HG03139 (cell line): ENCODE measurements around the gene FRMD4A.
"Not testable (repeated sequence)": the region's sequence is repeated elsewhere in the genome, so short reads cannot be mapped to it uniquely, and the experiment has no call there.

Source experiments
- ATAC-seq: cut with Tn5 transposase; IDR thresholded peaks from one replicate; pipeline ENCODE4 v1.9.1; 2021; ENCODE audit not compliant: unreplicated experiment

FRMD4A gene

DNA sequence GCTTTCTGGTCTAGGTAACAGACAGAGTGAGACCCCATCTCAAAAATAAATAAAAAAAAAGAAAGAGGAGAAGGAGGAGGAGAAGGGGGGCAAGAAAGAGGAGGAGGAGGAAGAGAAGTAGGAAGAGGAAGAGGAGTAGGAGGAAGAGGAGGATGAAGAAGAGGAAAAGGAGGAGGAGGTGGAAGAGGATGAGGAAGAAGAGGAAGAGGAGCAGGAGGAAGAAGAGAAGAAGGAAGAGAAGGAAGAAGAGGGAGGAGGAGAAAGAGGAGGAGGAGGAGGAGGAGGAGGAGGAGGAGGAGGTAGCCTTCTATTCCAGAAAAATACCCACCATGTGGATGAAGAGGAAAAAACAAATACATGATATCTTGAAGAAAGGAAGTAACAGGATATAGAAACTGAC, 172.1 kb downstream of the FRMD4A start:
- ATAC-seq: no peak

DNA sequence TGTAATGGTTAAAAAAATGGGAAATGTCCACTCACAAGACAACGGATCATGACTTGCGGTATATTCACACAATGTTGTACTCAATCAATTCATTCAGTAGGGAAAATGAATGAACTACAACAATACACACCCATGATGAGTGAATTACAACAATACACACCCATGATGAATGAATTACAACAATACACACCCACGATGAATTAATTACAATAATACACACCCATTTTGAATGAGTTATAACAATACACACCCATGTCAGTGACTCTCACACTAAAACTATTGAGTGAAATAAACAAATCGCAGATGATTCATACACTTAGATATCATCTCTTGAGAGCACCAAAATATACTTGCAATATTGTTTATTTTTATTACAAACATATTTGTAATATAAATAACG, 174.6 kb downstream of the FRMD4A start:
- no peak for ATAC-seq

DNA sequence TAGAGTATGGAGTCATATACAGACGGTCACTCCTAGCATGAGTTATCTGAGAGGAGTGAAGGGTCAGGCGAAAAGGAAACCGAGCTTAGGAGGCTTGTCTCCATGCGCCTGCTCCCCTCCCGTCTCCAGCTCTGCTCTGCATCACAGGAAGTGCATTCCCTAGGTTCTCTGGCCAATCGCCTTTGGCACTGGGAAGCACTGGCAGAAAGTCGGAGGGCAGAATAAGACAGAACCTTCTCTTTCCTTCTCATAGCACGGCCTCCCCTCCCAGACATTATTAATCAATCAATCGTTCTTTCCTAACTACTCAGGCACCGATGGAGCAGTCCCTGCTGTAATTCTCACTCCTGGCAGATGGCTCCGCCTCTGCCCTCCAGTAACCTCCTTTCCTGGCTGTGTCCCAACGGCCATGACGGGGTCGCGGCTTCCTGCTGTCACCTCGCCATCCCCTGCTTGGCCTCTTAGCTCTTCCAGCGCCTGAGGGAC, 177.1 kb downstream of the FRMD4A start:
- ATAC-seq: no peak

DNA sequence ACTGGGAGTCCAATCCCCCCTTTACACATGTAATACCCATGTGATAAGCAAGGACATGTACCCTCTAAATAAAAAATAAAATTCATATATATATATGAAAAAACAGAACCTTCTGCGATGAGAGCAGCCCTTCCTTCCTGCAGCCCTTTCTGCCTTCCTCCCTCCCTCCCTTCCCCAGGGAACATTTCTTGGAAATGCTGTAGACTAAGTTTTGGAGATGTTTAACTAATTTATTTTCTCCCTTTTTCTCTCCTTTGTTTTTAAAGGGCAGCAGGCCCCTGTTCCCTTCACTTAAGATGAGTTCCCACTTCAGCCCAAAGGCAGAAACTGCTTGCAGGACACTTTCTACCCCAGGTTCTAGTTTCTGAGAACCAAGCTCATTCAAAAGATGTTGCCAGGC, 179.2 kb downstream of the FRMD4A start:
- ATAC-seq: no peak

DNA sequence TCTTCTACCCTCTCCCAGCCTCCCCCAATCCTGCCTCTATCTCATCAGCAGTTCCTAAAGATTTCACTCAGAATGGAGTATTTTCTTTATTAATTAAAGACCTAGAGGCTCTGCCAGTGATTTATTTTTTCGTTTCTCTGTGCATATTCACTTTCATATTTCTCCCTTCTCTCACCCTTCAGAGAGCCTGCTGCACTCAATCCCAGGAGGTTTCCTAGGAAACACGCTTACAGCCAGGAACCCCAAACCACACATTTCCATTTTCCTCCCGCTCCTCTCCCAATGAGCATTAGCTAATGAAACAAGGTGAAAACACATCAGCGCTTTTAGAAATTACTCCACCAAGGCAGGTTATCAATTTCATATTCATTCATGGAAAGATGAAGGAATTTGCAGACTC, 180.2 kb downstream of the FRMD4A start:
- no peak for ATAC-seq

DNA sequence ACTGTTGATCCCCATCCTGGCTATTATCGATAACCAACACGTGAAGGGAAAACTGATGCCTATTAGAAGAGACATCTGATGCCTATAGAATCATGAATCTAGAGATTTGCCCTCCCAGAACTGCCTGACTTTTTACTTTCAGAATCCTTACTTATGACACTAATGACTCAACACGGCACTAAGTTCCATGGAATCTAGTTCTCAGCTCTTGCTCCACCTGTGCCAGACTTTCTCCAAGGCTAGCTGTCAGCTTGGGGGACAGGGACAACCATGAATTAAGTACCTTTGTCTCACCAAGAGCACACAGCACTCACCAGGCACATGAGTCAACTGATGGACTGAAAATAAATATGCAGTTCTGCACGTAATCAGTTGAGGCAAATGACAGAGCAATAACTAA, 184.2 kb downstream of the FRMD4A start:
- no peak for ATAC-seq

DNA sequence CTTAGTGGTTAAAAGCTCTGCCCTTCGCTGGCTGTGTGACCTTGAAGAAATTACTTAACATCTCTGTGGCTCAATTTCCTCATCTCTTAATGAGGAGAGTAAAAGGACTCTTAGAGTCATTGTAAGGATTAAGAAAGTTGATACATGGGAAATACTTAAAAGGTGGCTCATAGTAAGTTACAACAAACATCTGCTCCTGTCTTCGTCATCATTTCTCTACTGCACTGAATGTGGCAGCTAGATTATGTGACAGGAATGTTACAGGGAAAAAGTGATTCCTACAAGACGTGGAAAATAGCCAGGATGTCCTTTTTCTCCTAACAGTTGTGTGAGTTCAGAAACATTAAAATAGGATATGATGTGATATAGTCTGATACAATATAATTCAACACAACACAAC, 184.7 kb downstream of the FRMD4A start:
- no peak for ATAC-seq

DNA sequence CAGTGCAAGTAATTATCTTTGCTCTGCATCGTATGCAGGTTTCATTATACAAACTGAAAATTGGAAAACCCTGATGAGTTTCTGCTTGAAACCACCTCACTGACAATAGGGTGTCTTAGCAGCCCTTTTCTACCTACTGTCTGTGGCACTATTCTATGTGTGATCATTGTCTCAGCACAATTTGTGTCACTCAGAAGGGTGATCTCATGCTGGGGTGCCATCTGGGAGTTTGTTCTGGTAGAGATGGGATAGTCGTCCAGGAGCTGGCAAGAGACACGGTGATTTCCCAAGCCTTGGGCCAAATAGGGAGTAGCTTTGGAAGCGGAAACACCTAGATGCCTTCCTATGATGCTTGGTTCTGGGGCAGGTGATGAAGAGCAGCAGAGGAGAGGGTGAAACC, 186.3 kb downstream of the FRMD4A start:
- no peak for ATAC-seq

DNA sequence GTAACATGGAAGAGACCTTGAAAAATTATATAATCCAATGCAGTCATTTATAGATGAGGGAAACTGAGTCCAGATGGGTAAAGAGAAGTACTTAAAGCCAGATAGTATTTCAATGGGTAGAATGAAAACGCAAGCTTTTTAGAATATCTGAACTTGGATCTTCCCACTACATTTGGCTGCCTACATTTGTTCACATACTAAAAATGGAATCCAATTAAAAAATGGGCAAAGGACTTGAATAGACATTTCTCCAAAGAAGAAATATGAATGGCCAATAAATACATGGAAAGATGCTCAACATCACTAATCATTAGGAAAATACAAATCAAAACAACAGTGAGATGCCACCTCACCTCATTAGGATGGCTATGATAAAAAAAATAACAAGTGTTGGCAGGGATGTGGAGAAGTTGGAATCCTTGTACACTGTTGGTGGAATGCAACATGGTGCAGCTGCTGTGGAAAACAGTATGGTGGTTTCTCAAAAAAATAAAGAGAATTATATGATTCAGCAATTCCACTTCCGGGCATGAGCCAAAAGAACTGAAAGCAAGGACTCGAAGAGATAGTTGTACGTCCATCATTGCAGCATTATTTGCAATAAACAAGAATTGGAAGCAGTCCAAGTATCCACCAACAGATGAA, 188.0 kb downstream of the FRMD4A start:
- no peak for ATAC-seq

DNA sequence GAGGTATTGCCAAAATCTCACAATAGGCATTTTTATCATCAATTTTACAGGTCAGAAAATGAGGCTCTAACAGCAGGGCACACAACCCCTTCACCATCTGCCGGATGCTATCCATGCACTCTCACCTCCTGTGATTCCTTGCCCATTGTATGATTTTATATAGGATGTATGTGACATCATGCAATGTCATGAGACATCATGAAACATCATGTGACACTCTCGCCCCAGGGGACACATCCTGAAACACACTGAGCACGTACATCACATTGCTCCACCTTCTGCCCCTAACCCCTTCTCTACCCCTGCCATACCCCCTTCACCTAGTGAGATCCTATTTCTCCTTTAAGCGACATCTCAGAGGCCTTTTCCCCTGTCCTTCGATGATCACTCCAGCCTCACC, 189.4 kb downstream of the FRMD4A start:
- ATAC-seq: no peak

DNA sequence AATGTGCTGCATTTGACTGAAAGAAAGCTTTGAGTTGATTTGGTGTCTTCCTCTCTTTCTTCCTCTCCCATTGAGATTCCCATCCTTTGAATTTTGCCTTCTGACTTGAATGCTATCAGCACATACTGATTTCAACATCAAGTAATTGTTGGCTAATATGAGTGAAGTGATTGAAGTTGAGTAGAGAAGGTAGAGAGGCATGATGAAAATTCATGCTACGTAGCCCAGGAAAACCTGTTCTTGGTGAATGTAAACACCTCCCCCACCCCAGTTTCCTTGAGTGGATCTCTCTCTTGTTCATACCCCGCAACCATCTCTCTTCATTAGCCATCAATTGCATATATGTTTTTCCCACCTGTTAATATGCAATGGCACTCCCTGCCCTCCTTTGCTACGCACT, 193.3 kb downstream of the FRMD4A start:
- no peak for ATAC-seq

DNA sequence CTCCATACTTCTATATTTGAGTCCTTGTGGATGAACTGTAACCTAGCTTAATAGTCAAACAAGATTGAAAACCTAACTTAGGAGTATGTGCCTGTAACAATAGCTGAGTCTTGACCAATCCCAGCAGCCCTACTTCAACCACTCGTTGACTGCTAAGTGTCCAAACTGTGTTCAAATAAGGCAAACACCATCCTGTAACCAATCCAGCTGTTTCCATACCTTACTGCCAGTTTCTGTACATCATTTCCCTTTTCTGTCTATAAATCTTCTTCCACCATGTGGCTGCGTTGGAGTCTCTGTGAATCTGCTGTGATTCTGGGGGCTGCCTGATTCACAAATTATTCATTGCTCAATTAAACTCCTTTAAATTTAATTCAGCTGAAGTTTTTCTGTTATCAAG, 195.5 kb downstream of the FRMD4A start:
- not testable (repeated sequence) for ATAC-seq

DNA sequence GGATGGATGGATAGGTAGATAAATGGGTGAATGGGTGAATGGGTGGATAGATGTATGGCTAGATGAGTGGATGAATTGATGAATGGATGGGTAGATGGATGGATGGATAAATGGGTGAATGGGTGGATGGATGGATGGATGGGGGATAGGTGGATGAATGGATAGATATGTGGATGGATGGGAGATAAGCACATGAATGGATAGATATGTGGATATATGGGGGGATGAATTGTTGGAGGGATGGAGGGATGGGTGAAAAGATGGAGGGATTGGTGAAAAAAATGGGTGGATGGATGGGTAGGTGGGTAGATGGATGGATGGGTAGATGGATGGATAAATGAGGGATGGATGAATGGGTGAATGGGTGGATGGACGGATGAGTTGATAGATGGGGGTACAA, 196.4 kb downstream of the FRMD4A start:
- ATAC-seq: no peak

DNA sequence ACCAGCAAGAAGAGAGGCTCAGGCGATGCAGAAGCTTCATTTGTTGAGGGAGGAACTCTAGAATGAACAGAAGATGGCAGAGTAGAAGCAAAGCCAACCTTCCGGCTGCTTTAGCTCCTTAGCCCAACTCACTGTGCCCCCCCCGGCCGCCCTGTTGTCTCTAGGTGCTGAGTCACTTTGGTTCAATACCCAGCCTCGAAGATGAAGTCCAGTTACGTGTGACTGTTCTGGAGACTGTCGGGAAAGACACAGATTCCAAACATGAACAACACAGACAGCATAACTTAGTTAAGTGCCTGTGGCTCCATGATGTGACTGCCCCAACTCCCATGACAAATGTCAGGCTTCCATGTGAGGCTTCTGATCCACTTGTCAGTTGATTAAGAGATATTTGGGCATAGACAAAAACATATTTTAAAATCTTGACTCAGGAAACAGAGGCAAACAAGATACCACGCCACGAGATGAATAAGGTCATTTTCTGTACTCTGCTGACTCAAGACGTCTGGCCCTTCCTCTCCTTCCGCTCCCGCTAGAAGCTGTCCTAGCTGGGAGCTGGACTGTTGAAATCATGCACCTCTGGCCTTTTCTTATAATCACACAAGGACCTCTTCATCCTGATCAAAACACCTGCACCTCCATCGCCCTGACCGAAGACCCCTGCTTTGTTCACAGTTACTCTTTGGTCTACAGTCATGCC, 199.3 kb downstream of the FRMD4A start:
- ATAC-seq: no peak

DNA sequence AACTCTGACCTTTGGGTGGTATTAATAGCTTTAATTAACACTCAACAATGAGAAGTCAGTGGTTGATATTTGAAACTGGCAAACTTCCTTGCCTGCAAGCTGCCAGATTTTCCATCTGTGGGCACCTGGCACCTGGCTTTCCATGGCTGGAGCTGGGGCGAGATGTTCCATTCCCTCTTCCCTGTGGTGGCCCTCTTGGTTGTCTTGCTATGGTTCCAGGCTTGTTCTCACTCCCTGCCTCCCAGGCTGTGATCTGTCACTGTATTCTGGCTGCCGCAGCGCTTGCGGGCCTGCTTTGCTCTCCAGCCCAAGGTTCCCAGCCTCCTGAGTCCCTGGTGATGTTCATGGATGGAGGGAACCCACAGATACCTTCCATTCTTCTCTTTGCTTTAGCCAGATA, 201.0 kb downstream of the FRMD4A start:
- ATAC-seq: no peak

DNA sequence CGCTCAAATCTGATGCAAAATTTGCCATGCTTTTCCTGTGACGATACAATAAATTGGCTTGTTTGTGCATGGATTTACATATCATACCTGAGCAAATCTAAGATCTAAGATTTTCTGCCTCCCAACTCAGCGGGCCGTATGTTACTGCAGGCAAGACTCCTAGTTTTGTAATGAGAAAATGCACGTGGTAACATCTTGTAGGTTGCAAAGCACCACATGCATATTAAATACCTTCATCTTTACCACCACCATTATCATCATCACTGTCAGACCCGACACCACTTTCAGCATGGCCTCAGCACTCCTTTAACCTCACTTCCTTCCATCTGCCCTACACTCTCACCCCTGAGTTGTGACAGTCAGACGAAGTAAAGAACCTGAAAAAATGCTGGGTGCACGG, 202.2 kb downstream of the FRMD4A start:
- no peak for ATAC-seq

DNA sequence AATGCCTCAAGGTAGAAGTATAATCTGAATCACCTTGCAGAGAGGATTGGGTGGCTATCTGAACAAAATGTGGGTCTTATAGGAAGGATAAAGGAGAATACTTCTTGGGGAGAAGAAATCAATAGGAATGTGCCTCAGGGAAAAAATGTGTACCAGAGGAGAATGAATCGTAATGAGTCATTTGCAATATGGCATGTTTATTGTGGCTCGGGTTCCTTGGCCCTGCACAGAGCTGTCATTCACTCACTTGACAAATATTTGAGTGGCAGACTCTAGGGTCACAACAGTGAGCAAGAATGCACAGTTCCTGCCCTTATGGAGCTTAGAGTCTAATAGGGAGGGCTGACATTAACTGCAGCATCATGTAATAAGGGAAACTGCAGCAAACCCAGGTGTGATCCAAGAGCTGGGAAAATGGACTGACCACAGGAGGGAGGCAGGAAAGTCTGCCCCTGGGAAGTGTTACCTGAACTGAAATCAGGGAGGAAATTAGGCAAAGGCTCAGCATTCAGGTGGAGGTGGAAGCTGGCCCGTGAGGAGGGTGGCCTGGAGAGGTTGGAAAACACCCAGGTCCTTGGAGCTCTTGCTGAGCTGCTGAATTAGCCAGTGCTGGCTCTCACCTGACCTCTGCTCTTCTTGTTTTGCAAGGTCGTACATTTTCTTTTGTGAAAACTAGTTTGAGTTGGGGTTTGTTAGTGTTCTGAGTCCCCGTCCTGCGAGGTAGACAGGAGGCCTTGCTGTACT, 203.9 kb downstream of the FRMD4A start:
- ATAC-seq: no peak

DNA sequence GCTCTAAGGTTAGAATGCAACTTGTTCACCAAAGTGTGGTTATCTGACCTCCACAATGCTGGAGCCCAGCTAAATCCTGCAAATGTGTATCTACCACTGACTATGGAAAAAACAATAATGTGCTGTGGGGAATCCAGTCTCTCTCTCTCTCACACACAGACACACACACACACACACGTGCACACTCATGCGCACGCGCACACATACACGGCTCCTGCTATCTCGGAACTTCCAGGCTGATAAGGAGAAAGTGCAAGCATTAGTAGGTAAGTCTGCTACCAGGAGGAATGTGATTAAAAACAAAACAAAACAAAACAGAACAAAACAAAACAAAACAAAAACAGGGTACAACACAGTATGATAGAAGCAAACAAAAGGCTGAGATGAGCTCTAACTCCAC, 205.2 kb downstream of the FRMD4A start:
- no peak for ATAC-seq

DNA sequence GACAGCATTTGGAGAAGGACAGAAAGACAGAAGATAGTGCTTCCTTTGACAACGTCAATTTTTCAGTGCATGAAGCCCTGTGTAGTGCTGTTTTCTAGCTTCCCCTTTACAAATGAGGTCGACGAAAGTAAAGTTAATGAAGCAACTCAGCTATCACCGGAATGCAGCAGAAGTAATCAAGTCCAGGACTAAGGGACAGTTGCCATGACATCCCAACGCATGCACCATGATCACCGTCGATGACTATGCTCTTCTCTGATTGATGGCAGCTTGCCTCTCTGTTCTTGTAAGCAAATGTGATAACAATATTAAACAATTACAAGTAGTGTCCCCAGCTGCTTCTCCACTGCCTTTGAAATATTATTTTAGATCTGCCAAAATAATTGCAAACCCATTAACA, 205.8 kb downstream of the FRMD4A start:
- ATAC-seq: no peak

DNA sequence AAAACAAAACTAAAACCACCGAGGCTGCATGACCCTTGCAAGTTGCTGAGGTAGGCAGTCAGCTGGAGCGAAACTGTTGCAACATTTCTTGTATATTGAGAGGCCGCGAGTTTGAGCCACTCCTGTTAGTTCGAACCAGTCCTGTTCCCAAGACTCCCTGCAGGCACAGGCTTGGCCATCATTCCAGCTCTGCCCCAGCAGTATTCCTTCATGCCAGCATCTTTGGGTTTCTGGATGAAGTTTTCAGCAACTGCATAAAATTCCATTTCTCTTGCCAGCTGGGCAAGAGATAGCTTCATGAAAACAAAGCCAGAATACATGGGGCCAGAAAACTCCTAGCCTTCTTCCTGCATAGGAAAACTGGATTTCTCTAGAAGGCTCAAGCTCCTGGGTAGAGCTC, 207.6 kb downstream of the FRMD4A start:
- no peak for ATAC-seq

DNA sequence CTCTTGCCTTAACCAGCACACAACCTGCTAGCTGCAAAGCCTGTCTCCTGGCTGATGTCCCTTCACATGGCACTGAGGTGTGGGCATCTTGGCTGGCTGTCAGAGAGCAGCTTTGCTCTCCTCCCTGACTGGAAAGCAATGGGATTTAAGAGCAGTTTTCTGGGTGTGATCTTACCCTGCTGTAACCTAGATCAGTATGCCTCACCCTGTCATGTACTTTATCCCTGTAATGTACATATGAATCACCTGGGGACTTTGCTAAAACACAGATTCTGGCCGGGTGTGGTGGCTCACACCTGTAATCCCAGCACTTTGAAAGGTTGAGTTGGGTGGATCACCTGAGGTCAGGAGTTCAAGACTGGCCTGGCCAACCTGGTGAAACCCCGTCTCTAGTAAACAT, 209.9 kb downstream of the FRMD4A start:
- ATAC-seq: no peak

DNA sequence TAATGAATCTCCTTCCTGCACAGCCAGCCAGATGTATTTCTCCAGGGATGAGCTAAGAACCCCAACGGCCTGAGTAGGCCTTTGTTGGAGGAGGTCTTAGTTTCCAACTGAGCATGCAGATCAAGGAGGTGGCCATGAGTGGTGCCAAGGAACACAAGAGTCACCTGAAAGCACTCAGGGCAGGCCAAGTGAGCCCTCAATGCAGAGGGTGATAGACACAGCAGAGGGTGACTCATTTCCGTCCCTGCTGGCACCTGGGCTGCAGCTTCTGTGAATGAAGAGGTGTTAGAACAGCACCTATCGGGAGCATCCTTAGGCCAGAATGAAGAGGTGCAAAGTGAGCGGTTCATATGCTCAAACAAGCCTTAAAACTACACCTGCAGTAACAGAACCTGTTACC, 211.8 kb downstream of the FRMD4A start:
- no peak for ATAC-seq
